H1 (cell line): ENCODE measurements around the gene H1-8. TPM values are rescaled to one million over a fixed set of nuclear protein-coding genes. Genes with fewer than 3 reads are reported as not detected.

ENCODE experiments used
- CTCF ChIA-PET: fragments of 300-600 bp; sonication (Branson Sonifier 250); formaldehyde crosslinking; loops from one replicate; lab custom pipeline; 2021; ENCODE audit not compliant: partially characterized antibody; lab: Charles Lee
- POLR2A ChIA-PET: fragments of 300-600 bp; sonication (Branson Sonifier 250); formaldehyde crosslinking; loops from one replicate; lab custom pipeline; 2021; ENCODE audit warnings: inconsistent platforms; ENCODE audit not compliant: partially characterized antibody; lab: Charles Lee
- DNase-seq, 2 experiments: peaks; one replicate each; pipeline versions ENCODE4 v3.0.0 to v3.0.0-alpha.2; 2010 to 2022; ENCODE audit warnings: low spot score in 2 of 2, low read depth in 1 of 2, mixed read lengths in 1 of 2
- FAIRE-seq: peaks from 2 replicates; lab custom pipeline; 2011; peaks lifted over from hg19 to GRCh38; lab: Jason Lieb, UNC
- H2AFZ ChIP-seq: 2 replicates; pipeline ENCODE4 v1.8.1; 2012; ENCODE audit warnings: low read length, inconsistent platforms
- H2AK5ac ChIP-seq: 2 replicates; pipeline ENCODE4 v1.6.1; 2013; ENCODE audit warnings: low read depth, low read length
- H2BK120ac ChIP-seq: replicated peaks from 2 replicates; pipeline ENCODE3; 2013; ENCODE audit warnings: low read depth, low read length, inconsistent platforms
- H2BK12ac ChIP-seq: 2 replicates; pipeline ENCODE4 v1.6.1; 2013; ENCODE audit warnings: low read depth, low read length
- H2BK15ac ChIP-seq: 2 replicates; pipeline ENCODE4 v1.6.1; 2013; ENCODE audit warnings: low read length
- H2BK20ac ChIP-seq: 2 replicates; pipeline ENCODE4 v1.6.1; 2013; ENCODE audit warnings: low read length
- H2BK5ac ChIP-seq: 2 replicates; pipeline ENCODE4 v1.6.1; 2013; ENCODE audit warnings: low read depth, low read length
- H3K14ac ChIP-seq: 2 replicates; pipeline ENCODE4 v1.6.1; 2013; ENCODE audit warnings: inconsistent platforms; ENCODE audit not compliant: insufficient read length
- H3K18ac ChIP-seq: 2 replicates; pipeline ENCODE4 v1.6.1; 2013; ENCODE audit warnings: low read length; ENCODE audit errors: extremely low read depth
- H3K23ac ChIP-seq: 2 replicates; pipeline ENCODE4 v1.6.1; 2013; ENCODE audit warnings: inconsistent platforms; ENCODE audit not compliant: insufficient read length
- H3K23me2 ChIP-seq: 2 replicates; pipeline ENCODE4 v1.6.1; 2013; ENCODE audit warnings: low read depth, low read length
- H3K27ac ChIP-seq: 2 replicates; pipeline ENCODE4 v1.6.1; 2011; ENCODE audit warnings: low read depth, low read length, inconsistent platforms
- H3K27me3 ChIP-seq, 4 experiments: replicated peaks in 1 of 4; 1 replicate in 1 of 4; 2 replicates in 3 of 4; pipeline versions ENCODE4 v1.6.1 to v1.8.1; 2011 to 2013; ENCODE audit warnings: low read length in 3 of 4, mild to moderate bottlenecking in 3 of 4, inconsistent platforms in 2 of 4, mixed read lengths in 2 of 4, moderate library complexity in 1 of 4; ENCODE audit not compliant: control insufficient read depth in 3 of 4, insufficient read depth in 3 of 4; ENCODE audit errors: extremely low read depth in 1 of 4
- H3K36me3 ChIP-seq, 4 experiments: 2 replicates each; pipeline versions ENCODE4 v1.6.1 to v1.8.1; 2011 to 2013; ENCODE audit warnings: mild to moderate bottlenecking in 4 of 4, low read length in 3 of 4, moderate library complexity in 2 of 4, control low read depth in 1 of 4, inconsistent platforms in 1 of 4; ENCODE audit not compliant: insufficient read depth in 4 of 4, control insufficient read depth in 2 of 4
- H3K4ac ChIP-seq: replicated peaks from 2 replicates; pipeline ENCODE3; 2013; ENCODE audit warnings: low read length, low read depth, mixed read lengths, inconsistent platforms; ENCODE audit not compliant: insufficient read length
- H3K4me1 ChIP-seq, 4 experiments: replicated peaks in 1 of 4; 1 replicate in 1 of 4; 2 replicates in 3 of 4; pipeline versions ENCODE4 v1.6.1 to v1.8.1; 2011 to 2013; ENCODE audit warnings: low read length in 3 of 4, inconsistent platforms in 2 of 4, mixed read lengths in 1 of 4; ENCODE audit not compliant: insufficient read depth in 4 of 4, control insufficient read depth in 3 of 4
- H3K4me2 ChIP-seq, 2 experiments: 2 replicates each; pipeline versions ENCODE4 v1.6.1 to v1.8.1; 2011 to 2013; ENCODE audit warnings: low read depth in 2 of 2, low read length in 2 of 2, control low read depth in 1 of 2, inconsistent platforms in 1 of 2, mild to moderate bottlenecking in 1 of 2; ENCODE audit not compliant: insufficient read depth in 1 of 2
- H3K4me3 ChIP-seq, 4 experiments: fragments of 200-600, 300-600 bp in 1 of 4; sonication (generic), shearing (Covaris generic), sonication (Bioruptor Twin) in 1 of 4; 2 replicates each; pipeline versions ENCODE4 v1.5.1 to v1.8.1; 2011 to 2016; ENCODE audit warnings: low read length in 4 of 4, low read depth in 3 of 4, control low read depth in 2 of 4, inconsistent platforms in 2 of 4, mild to moderate bottlenecking in 2 of 4, mixed read lengths in 1 of 4, moderate library complexity in 1 of 4; ENCODE audit not compliant: insufficient read depth in 2 of 4; ENCODE audit errors: extremely low read depth in 1 of 4
- H3K56ac ChIP-seq: replicated peaks from 2 replicates; pipeline ENCODE3; 2013; ENCODE audit warnings: low read depth, mild to moderate bottlenecking, mixed read lengths, low read length, inconsistent platforms; ENCODE audit not compliant: insufficient read length
- H3K79me1 ChIP-seq: 2 replicates; pipeline ENCODE4 v1.6.1; 2013; ENCODE audit warnings: low read depth, low read length, control low read depth
- H3K79me2 ChIP-seq, 2 experiments: 2 replicates each; pipeline versions ENCODE4 v1.6.1 to v1.8.1; 2012 to 2013; ENCODE audit warnings: low read length in 2 of 2, mild to moderate bottlenecking in 2 of 2, inconsistent platforms in 1 of 2; ENCODE audit not compliant: insufficient read depth in 2 of 2, control insufficient read depth in 1 of 2
- H3K9ac ChIP-seq, 4 experiments: replicated peaks in 1 of 4; 1 replicate in 1 of 4; 2 replicates in 3 of 4; pipeline versions ENCODE4 v1.6.1 to v1.8.1; 2011 to 2013; ENCODE audit warnings: low read depth in 3 of 4, low read length in 3 of 4, control low read depth in 2 of 4, mild to moderate bottlenecking in 2 of 4, moderate library complexity in 2 of 4, inconsistent platforms in 1 of 4; ENCODE audit errors: extremely low read depth in 1 of 4
- H3K9me3 ChIP-seq, 2 experiments: 2 replicates each; pipeline versions ENCODE4 v1.6.1 to v1.8.1; 2012 to 2013; ENCODE audit warnings: mild to moderate bottlenecking in 2 of 2, moderate library complexity in 2 of 2, control low read depth in 1 of 2, inconsistent platforms in 1 of 2, low read depth in 1 of 2, low read length in 1 of 2, mixed read lengths in 1 of 2; ENCODE audit not compliant: insufficient read depth in 2 of 2
- H4K20me1 ChIP-seq, 2 experiments: replicated peaks in 1 of 2; 2 replicates each; pipeline versions ENCODE3 to v1.8.1; 2011 to 2013; ENCODE audit warnings: inconsistent platforms in 2 of 2, low read length in 2 of 2, mild to moderate bottlenecking in 1 of 2; ENCODE audit not compliant: insufficient read depth in 2 of 2, control insufficient read depth in 1 of 2
- H4K5ac ChIP-seq: 2 replicates; pipeline ENCODE4 v1.6.1; 2013; ENCODE audit warnings: low read length, low read depth, mixed read lengths, inconsistent platforms; ENCODE audit not compliant: insufficient read length
- H4K8ac ChIP-seq: 2 replicates; pipeline ENCODE4 v1.8.0; 2013; ENCODE audit warnings: mild to moderate bottlenecking, moderate library complexity, low read length, inconsistent platforms; ENCODE audit not compliant: insufficient read depth; ENCODE audit errors: extremely low read depth
- H4K91ac ChIP-seq: replicated peaks from 2 replicates; pipeline ENCODE3; 2013; ENCODE audit warnings: low read length, mixed read lengths, inconsistent platforms; ENCODE audit not compliant: insufficient read length
- E2F6 ChIP-seq: IDR thresholded peaks from 2 replicates; pipeline ENCODE4 v1.6.1; 2012; ENCODE audit warnings: inconsistent platforms
- WGBS, 2 experiments: shearing (Covaris generic) in 1 of 2; methylation state at CpG; one replicate each; pipeline versions ENCODE4 v1.1.6 to v1.1.7; 2013 to 2015; ENCODE audit warnings: low lambda C conversion rate in 2 of 2, mixed read lengths in 2 of 2, inconsistent platforms in 1 of 2, low coverage in 1 of 2, missing lambda C conversion rate in 1 of 2; ENCODE audit not compliant: insufficient replicate concordance in 2 of 2, insufficient coverage in 1 of 2, insufficient read length in 1 of 2; ENCODE audit errors: extremely low coverage in 1 of 2, missing lambda C conversion rate in 1 of 2; 5-methylcytosine and 5-hydroxymethylcytosine counted together
- polyA plus RNA-seq, 7 experiments: library from polyadenylated mRNA; depleted of rRNA in 3 of 7; stranded (reverse) in 5 of 7; unstranded in 2 of 7; fragments of >200 nt in 5 of 7; fragments of 200-250 nt in 2 of 7; gene quantifications; 1 replicate in 5 of 7; 2 replicates in 1 of 7; 4 replicates in 1 of 7; pipeline versions ENCODE4 v1.2.1 to v1.2.3, GENCODE V29; 2011 to 2013; ENCODE audit warnings: missing spikeins in 2 of 7, mixed read lengths in 2 of 7
- total RNA-seq: library from RNA; stranded (reverse); fragmentation: NEBNext Ultra II Directional; extraction: Animal tissue kit (Norgen Biotek cat#: 25700); gene quantifications from 2 replicates; pipeline ENCODE4 v1.2.1, GENCODE V29; 2021
- TF ChIP-seq, protein P1 (sequence below): IDR thresholded peaks from 2 replicates; pipeline ENCODE4 v1.6.1; 2012; ENCODE audit warnings: inconsistent platforms

The H1-8 gene
- total and polyA plus RNA-seq, 2 of the 8 experiments (the other 6 are each of a cell fraction or from before 2014, with no cell fraction given) = not detected

DNA sequence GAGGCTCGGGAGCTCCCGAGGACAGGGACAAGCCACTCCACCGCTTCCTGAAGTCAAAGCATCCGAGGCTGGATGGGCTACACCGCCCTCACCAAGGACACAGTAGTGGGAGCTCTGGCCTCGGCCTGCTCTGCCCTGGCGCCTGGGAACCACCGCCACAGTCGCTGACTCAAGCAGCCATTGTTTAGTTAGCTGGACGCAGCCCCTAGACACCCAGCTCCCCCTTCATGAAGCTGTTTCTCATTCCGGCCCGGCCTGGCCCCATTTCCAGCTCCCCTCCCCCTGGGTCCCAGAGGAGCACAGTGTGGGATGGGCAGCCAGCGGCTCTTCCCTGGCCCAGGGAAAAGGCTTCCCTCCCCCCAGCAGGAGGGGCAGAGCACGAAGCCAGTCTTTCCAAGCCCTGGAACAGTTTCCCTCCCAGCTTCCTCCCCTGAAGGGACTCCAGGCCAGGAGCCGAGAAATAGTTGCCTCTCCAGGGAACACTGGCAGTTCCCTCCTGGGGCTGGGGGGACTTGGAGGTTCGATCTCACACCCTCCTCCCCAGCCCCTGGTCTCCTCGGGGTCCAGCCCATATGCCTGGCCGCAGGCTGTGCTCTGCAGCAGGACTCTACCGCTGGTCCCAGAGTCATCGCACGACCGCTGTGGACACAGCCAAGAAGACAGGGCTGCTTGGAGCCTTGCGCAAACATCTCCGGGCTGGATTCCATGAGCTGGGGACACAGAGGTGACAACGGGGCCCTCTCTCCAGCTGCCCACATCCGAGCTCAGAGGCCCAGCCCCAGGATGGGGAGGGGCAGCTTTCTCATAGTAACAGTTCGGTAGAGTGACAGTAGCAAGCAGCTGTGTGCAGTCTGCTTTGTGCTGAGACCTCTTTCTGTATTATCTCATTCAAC is 53.5 kb downstream of the H1-8 start:
- Histone ChIP-seq H3K4me1 (peaks cover 18 to 63% (median 56%) of the 10 kb centered on the region in 4 experiments), H4K91ac (no peak overlapping the region), H4K5ac (no peak overlapping the region), H2AK5ac (no peak overlapping the region; the same call in 1 of the 2 replicates), H3K9ac (no peak overlapping the region; a peak in 2 of 7 replicates), H2BK12ac (peak overlapping the region; percentile 60; the same call in 1 of the 2 replicates), H2BK5ac (peak overlapping the region; percentile 28; the same call in 1 of the 2 replicates), H3K4me3 (no peak overlapping the region), H2BK120ac (no peak overlapping the region), H4K8ac (0 out of 2 replicates have a peak overlapping the region, but pooled peaks have one; percentile 37), H3K79me1 (peaks cover 6% of the 10 kb centered on the region), H3K9me3 (no peaks in the 10 kb centered on the region), H3K36me3 (no peaks in the 10 kb centered on the region), H4K20me1 (no peaks in the 10 kb centered on the region), H2BK20ac (no peak overlapping the region), H3K79me2 (peaks cover 0 to 21% of the 10 kb centered on the region in 2 experiments; a peak in 2 of 4 replicates), H3K27ac (no peak overlapping the region), H3K56ac (no peak overlapping the region), H2AFZ (no peak overlapping the region), H2BK15ac (peak overlapping the region; percentile 4; the same call in 1 of the 2 replicates), H3K23ac (no peak overlapping the region), H3K18ac (peak overlapping the region; percentile 66), H3K4ac (no peak overlapping the region), H3K27me3 (no peaks in the 10 kb centered on the region), H3K4me2 (no peak overlapping the region), H3K23me2 (no peaks in the 10 kb centered on the region; the same call in 1 of the 2 replicates), H3K14ac (no peak overlapping the region)
- TF ChIP-seq E2F6 = peak; percentile 71
- TF ChIP-seq, protein P1, sequence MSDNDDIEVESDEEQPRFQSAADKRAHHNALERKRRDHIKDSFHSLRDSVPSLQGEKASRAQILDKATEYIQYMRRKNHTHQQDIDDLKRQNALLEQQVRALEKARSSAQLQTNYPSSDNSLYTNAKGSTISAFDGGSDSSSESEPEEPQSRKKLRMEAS = no peak
- POLR2A ChIA-PET = interaction anchor here (0.7 to 2.7 kb wide), 4 partner anchors 11 to 788 kb away, joined by 3 to 17 read pairs (median 7); partner anchors contain the start of gene PLXND1
- WGBS, 2 experiments = 75% methylated on average over 27 of the region's 27 CpGs; no CpG with 5 or more reads in 1 of the 2 experiments
- CTCF ChIA-PET = interaction anchor here (0.6 to 1.9 kb wide), 14 partner anchors 9 to 345 kb away, joined by 3 to 9 read pairs (median 4); partner anchors contain the start of gene PLXND1
- FAIRE-seq (no peak), DNase-seq (no peak)
